Measurements from ENCODE around the gene TGM6. TPM values are rescaled to one million over a fixed set of nuclear protein-coding genes. Genes with fewer than 3 reads are reported as not detected.
"Not testable (repeated sequence)": the region's sequence is repeated elsewhere in the genome, so short reads cannot be mapped to it uniquely, and the experiment has no call there.

TGM6 gene
- polyA plus RNA-seq, 5 donors, result not detected

- DNase-seq, result no peak
Measured at GRCh38 chr20:2398449-2398848, 17.7 kb downstream of the TGM6 start.

- no peak for DNase-seq
Measured at GRCh38 chr20:2399390-2399789, 18.7 kb downstream of the TGM6 start.

- no peak for DNase-seq
Measured at GRCh38 chr20:2400290-2400689, 19.6 kb downstream of the TGM6 start.

GRCh38 chr20:2401527-2401926, 20.8 kb downstream of the TGM6 start:
- no peak for DNase-seq

- peak in 1 of 2 donors; percentile 7 for DNase-seq
Measured at GRCh38 chr20:2402271-2402980, 21.7 kb downstream of the TGM6 start.

- no peak for DNase-seq
Measured at GRCh38 chr20:2403291-2404052, 22.8 kb downstream of the TGM6 start.

- no peak for DNase-seq
Measured at GRCh38 chr20:2405693-2406065, 25.0 kb downstream of the TGM6 start.

GRCh38 chr20:2407355-2407754, 26.7 kb downstream of the TGM6 start:
- DNase-seq, result not testable (repeated sequence)

GRCh38 chr20:2408111-2408510, 27.4 kb downstream of the TGM6 start:
- DNase-seq, result no peak

GRCh38 chr20:2416541-2417212, 36.0 kb downstream of the TGM6 start:
- DNase-seq, result no peak

GRCh38 chr20:2417213-2417541, 36.5 kb downstream of the TGM6 start:
- no peak for DNase-seq

- DNase-seq, result no peak
Measured at GRCh38 chr20:2418388-2418787, 37.7 kb downstream of the TGM6 start.

GRCh38 chr20:2420510-2420909, 39.8 kb downstream of the TGM6 start:
- no peak for DNase-seq

GRCh38 chr20:2421247-2421646, 40.5 kb downstream of the TGM6 start:
- DNase-seq, result no peak

- DNase-seq, result no peak
Measured at GRCh38 chr20:2429051-2429450, 48.4 kb downstream of the TGM6 start.

- DNase-seq, result no peak
Measured at GRCh38 chr20:2430538-2430937, 49.8 kb downstream of the TGM6 start.

- no peak for DNase-seq
Measured at GRCh38 chr20:2431185-2431584, 50.5 kb downstream of the TGM6 start.

GRCh38 chr20:2446845-2447244, 66.1 kb downstream of the TGM6 start:
- DNase-seq, result no peak

- DNase-seq, result no peak
Measured at GRCh38 chr20:2449386-2449785, 68.7 kb downstream of the TGM6 start.

GRCh38 chr20:2451422-2451821, 70.7 kb downstream of the TGM6 start:
- no peak for DNase-seq

- DNase-seq, result peak; percentile 14 to 27
Measured at GRCh38 chr20:2451939-2452732, 71.4 kb downstream of the TGM6 start.

- no peak for DNase-seq
Measured at GRCh38 chr20:2453792-2454191, 73.1 kb downstream of the TGM6 start.
